GM19328 (cell line): ENCODE results near the gene ZFYVE21.

Experiments
- ATAC-seq: cut with Tn5 transposase; IDR thresholded peaks from one replicate; pipeline ENCODE4 v1.9.1; 2021; ENCODE audit warnings: mild to moderate bottlenecking, moderate library complexity; ENCODE audit not compliant: unreplicated experiment

ZFYVE21 gene

DNA sequence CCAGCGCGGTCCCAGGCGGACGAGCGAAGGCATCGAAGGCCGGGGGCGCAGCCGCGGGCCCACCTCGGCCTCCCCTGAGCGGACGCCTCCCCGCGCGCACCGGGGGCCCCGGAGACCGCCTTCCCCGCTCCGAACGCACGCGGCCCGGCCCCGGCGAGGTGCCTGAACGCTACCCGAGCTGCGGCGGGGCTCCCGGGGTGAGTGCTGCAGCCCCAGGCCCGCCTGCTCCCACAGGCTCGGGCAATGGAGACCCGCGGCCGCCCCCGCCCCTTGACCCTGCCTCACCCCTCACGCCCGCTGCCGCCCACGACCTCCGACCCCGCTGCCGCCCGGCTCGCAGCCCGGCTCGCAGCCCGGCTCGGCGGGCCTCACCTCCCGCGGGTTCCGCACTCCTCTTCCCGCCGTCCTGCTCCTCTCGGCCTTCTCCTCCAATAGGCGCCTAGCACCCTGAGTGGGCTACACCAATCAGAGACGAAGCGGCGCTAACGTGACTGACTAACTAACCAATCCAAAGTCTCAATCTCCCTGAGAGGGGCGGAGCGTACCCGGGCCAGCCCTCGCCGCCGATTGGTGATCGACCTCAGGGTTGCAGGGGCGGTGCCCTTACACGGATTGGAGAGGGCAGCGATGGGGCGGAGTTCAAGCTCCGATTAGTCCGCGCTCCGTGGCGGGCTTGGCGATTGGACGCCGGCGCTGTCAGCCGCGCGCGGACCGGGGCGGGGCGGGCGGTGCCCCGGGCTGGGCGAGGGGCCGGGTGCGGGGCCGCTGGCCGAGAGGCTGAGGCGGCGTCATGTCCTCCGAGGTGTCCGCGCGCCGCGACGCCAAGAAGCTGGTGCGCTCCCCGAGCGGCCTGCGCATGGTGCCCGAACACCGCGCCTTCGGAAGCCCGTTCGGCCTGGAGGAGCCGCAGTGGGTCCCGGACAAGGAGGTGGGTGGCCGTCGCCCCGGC lies at the start of gene ZFYVE21, which contains the start of gene XRCC3:
Gene ZFYVE21, plus strand, starts transcription at position 759 of the 949 bp plus-strand sequence. Its CDS starts 32 bp downstream, at position 791.
Gene XRCC3, minus strand, starts transcription at position 400 of the 949 bp plus-strand sequence. CDS start 4,364 bp downstream, outside the sequence.
- peak; percentile 91 for ATAC-seq

GRCh38 chr14:103667671-103668070 lies 47.9 kb upstream of the ZFYVE21 start:
- ATAC-seq: no peak

GRCh38 chr14:103668117-103668516 lies 47.5 kb upstream of the ZFYVE21 start:
- ATAC-seq: no peak

- no peak for ATAC-seq
Measured at GRCh38 chr14:103669370-103669769, 46.2 kb upstream of the ZFYVE21 start.

DNA sequence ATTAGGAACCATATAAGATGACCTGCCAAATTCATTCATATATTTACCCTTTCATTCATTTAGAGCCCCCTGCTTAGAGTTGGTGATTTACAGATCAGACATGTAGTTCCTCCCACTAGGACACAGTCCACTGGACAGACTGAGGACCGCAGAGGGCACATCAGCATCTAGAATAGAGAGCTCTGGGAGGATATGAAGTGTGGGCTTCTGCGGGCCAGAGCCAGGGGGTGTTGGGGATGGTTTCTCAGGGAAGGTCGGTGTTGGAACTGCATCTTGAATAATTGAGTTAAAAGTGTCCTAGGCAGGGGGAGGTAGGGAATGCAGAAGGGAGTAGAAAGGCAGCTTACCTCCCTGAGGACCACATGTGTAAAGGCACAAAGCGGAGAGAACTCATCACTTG lies 43.7 kb upstream of the ZFYVE21 start:
- ATAC-seq: no peak

DNA sequence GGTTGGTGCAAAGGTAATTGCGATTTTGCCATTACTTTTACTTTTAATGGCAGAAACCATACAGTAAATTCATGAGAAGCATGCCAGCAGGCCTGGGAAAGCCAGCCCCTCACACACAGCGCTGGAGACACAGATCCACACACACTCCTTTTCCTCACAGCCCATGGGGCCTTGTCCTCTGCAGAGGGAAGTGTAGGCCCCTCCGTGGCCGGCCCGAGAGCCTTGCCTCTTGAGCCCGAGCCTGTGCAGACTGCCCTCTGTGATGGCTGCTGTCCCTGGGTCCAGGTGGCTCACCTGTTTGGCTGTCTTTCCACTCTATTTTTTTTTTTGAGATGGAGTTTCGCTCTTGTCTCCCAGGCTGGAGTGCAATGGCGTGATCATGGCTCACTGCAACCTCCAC lies 39.7 kb upstream of the ZFYVE21 start:
- ATAC-seq: no peak

DNA sequence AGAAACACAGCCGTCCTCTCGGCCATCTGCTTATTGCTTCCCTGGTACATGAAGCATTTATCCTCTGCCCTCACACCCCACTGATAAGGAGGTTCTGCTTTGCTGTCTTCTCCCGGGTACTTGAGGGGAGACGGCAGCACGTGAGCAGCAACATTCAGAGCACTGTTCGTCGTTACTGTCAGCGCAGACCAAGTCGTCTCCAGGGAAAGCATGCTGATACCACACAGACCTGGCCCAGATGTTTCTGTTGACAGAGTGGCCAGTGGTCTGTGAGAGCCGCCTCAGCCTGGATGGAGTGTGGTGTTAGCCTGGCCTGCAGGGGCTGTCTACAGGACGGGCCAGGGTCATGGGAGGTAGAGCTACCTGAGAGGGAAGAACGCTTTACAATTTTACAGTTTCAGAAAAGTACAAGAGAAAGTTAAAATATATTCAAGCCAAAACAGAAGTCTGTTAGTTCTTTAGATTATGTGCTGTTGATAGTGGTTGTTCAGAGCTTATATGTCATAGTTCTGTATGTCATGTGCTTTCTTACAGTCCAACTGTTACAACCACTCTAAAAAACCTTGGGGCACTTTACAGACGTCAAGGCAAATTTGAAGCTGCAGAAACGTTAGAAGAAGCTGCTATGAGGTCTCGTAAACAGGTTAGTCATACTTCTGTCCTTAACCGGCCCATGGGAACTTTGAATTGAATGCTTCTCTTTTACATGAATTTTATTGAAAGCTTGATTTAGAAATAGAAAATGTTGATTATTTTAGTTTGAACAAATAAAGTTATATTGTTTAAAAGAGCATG lies 38.5 kb upstream of the ZFYVE21 start:
- no peak for ATAC-seq

GRCh38 chr14:103679351-103679750 lies 36.3 kb upstream of the ZFYVE21 start:
- peak; percentile 76 for ATAC-seq

DNA sequence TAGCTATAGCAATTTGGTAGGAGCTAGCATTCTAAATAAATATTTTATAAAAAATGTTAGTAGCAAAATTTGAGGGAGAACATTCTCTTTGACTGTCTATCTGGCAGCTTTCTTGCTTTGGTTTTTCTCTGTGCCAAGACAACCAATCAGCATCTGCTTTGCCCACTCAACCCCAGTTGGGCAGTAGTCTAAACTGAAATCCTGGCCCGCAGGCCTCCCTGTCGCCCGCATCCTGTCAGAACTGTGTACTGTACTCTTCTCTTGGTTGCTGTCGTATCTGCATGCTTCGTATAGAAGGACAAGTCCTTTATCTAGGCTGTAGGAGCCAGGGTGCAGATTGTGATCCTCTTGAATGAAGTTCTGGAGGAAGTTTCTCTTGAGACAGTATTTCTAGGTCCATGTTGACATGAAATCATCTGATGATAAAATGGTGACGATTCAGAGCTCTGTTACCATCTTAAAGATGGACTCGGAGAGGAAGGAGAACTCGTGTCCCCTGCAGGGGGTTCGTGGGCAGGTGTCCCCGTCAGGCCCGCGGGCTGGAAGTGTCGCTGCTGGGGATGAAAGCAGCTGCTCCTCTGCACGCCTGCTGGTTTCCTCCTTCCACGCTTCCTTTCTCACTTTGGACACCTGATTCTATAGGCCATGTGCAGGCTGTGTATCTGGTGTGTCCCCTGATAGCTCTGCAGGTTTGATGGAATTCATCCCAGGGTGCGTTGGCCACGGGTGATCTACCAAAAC lies 34.9 kb upstream of the ZFYVE21 start:
- no peak for ATAC-seq

DNA sequence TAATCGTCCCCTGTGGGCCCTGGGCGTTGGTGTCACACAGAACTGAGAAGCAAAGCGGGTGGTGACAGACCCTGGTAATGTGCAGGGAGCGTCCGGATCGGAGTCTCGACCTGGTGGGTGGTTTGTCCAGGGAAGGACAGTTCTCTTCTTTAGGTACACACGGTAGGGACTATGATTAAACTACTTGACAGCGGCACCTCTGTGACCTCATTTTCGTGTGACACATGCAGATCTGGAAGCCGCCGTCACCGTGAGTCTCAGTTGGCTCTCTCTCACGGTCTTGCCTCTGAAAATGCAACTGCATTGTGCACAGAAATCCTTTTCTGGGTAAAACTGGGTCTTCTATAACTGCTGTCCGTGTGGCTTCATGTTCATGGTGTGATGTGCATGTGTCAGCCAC lies 32.5 kb upstream of the ZFYVE21 start:
- no peak for ATAC-seq

DNA sequence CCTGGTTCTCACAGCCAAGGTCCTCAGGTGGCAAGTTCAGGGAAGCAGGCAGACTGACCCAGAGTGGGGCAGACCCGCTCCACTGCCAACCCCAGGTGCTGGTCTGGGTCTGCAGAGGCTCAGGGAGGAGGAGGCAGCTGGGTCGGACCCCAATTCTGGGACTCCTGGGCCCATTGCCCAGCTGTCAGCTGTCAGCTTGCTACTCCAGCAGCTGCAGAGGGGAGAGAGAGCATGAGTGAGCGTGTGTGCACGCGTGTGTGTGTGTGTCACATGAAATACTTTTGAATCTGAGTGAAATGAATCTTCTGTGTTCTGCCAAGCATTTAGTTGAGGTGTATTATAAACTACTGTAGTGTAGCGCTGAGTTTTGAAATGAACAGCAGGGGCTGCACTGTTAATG lies 31.1 kb upstream of the ZFYVE21 start:
- no peak for ATAC-seq

DNA sequence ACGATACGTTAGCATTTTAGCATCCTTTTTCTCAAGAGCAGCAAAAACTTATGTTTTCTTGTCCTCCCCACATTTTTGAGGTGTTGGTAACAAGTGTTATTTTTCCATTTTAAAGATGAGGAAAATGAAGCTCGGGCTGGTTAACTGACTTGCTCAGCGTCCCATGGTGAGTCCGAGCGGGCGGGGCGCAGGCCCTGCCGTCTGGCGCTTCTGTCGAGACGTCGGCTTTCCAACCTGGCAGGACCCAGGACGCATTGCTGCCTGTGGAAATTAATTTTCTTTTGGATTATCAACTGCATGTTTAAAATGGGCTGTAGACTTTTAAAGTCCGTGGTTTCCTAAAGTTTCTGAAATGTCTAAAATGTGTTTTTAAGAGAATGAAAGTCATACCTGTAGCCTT lies 30.7 kb upstream of the ZFYVE21 start:
- no peak for ATAC-seq

DNA sequence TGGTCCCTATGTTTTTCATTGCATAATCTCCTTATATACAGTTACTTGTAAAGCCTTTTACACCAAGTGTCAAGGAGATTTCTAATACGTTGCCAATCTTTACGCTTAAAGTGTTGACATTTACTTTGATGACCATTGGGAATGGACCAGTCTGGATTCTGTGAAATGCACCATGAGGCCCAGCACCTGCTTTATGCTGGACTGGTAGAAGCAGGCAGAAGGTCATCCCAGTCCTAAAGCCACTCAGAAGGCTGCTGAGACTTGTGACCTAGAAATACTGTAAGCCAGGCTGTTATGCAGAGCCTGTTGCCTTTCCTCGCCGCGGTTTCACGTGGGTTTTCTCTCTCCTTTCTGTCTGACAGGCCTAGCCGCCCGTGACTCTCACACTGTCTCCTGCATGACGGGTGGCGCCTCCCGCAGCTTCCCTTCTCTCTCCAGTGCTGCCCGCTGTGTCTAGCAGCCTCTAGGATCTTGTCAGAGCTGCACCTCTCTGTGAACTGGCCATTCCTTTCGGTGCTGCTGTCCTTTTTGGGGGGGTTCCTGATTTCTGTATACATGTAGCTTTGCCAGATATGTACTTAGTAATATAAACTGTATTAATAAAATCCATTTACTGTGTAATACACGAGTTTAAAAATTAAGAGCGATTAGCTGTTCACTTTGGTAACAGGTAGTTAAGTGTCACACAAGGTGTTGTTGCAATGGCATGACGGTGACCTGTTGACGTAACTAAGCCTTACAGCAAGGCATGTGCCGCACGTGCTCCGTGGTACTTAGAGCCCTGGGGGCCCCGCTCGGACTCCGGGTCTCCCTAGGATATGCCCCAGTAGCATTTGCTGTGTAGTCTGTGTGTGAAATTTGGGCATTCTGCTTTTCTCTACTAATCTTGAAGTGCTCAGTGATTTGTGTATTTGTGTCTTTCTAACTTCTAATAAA lies 30.1 kb upstream of the ZFYVE21 start:
- no peak for ATAC-seq

GRCh38 chr14:103686831-103687485 lies 28.7 kb upstream of the ZFYVE21 start:
- no peak for ATAC-seq

DNA sequence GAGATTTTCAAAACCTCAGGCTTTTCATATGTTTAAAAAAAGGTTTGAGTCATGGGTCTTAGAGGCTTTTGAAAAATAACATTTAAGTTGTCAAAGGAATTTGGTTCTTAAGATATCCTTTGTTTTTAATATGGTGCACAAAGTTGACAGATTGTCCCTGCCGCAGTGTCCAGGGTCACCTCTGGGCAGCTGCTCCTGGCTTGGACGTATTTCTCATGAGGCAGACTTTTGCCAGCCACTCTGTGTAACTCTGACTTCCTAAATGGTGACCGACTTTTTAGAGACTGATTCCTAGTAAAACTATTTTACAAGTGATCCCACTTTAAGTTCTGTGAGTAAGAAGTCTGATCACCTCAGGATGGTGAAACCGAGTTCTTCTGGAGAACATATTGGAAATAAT lies 27.9 kb upstream of the ZFYVE21 start:
- no peak for ATAC-seq

GRCh38 chr14:103688441-103688840 lies 27.2 kb upstream of the ZFYVE21 start:
- ATAC-seq: no peak

DNA sequence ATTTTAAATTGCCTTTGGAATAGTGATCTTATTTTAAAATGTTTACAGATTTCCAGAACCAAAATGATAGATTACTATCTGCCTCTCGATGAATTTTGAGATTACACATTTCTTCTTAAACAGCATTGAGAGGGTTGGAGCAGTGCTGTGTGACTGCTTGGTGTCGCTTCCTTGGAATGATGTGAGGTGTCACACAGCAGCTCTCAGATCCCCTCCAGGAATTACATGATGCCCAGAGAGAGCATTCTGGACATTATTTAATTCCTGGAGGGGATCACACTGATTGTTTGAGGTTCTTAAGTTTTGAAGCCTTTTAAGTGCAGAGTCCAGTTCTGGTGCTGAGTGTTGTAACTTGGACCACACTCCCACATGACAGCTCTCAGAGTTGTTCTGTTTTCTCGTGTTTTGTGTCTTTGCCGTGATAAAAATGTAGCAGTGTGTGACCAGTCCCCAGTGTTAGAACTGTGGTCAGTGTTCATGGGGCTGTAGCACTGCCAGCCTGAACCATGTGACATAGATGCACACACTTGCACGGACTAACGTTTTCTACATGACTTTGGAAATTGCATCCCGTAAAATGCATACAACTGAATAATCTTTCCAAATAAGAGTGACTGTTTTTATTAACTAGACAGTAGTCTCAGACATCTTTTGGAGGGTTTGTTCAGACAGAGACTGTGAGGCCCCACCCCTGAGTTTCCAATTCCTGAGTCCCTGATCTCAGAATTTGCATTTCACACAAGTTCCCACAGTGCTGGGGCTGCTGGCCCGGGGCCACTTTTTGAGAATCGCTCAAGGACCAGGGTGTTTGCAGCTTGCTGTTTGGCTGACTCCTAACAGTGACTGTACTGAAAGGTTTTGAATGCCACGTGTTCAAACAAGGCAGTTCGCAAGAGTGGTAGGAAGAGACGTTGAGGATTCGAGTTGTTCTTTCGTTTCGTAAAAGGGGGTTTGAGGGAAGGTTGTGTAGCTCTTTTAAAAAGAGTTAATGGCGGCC lies 26.4 kb upstream of the ZFYVE21 start:
- ATAC-seq: no peak

- ATAC-seq: no peak
Measured at GRCh38 chr14:103690332-103690731, 25.3 kb upstream of the ZFYVE21 start.
